ENCODE results near the gene C20orf204.

The C20orf204 gene

GRCh38 chr20:64049878-64050260 lies 13.9 kb downstream of the C20orf204 start:
- no peak for TF ChIP-seq CTCF (IDR thresholded peaks at IDR 0.05; ENCODE audit: insufficient read depth, low read depth, low read length, missing control alignments)
- DNase-seq (ENCODE audit: low read depth), result no peak
- no peak overlapping the region for H3K4me3 ChIP-seq (ENCODE audit: low read length)

- DNase-seq (ENCODE audit: low read depth), result no peak
- no peak for TF ChIP-seq CTCF (IDR thresholded peaks at IDR 0.05; ENCODE audit: insufficient read depth, low read depth, low read length, missing control alignments)
- no peak overlapping the region for H3K4me3 ChIP-seq (ENCODE audit: low read length)
These were observed 14.5 kb downstream of the C20orf204 start for GRCh38 chr20:64050261-64051032.

- no peak overlapping the region for H3K4me3 ChIP-seq (ENCODE audit: low read length)
- no peak for DNase-seq (ENCODE audit: low read depth)
- no peak for TF ChIP-seq CTCF (IDR thresholded peaks at IDR 0.05; ENCODE audit: insufficient read depth, low read depth, low read length, missing control alignments)
These were observed 15.1 kb downstream of the C20orf204 start for GRCh38 chr20:64051033-64051452.

GRCh38 chr20:64051561-64052325 lies 15.8 kb downstream of the C20orf204 start:
- no peak overlapping the region for H3K4me3 ChIP-seq (ENCODE audit: low read length)
- no peak for TF ChIP-seq CTCF (IDR thresholded peaks at IDR 0.05; ENCODE audit: insufficient read depth, low read depth, low read length, missing control alignments)
- DNase-seq (ENCODE audit: low read depth), result no peak

GRCh38 chr20:64052326-64052722 lies 16.3 kb downstream of the C20orf204 start:
- H3K4me3 ChIP-seq (ENCODE audit: low read length), result no peak overlapping the region
- no peak for DNase-seq (ENCODE audit: low read depth)

More at GRCh38 chr20:64052326-64052722, 16.3 kb downstream of the C20orf204 start:
- no peak for TF ChIP-seq CTCF (IDR thresholded peaks at IDR 0.05; ENCODE audit: insufficient read depth, low read depth, low read length, missing control alignments)
